Fibroblast of skin of scalp (primary cell): ENCODE measurements around the gene PIK3AP1.
"Not testable (repeated sequence)": the region's sequence is repeated elsewhere in the genome, so short reads cannot be mapped to it uniquely, and the experiment has no call there.

ENCODE experiments used
- DNase-seq: peaks from one replicate; pipeline ENCODE4 v3.0.0-alpha.2; 2013

Gene PIK3AP1

DNA sequence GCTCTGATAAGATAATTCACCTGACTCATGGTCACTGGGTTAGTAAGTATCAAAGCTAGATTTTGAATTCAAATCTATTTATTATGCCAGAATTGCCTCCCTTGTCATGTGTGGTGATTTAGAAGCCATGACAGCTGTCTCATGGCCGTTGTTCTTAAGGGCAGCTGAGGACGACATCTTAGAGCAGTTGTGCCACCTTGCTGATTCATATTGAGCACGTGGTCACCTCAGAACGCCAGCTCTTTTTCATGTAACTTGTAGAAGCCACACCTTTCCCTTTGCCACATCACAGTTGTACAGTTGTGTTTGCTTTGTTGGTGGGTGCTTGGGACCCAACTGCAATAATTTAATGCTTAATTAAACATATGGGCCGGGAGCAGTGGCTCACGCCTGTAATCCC lies 4.3 kb upstream of the PIK3AP1 start:
- no peak for DNase-seq

DNA sequence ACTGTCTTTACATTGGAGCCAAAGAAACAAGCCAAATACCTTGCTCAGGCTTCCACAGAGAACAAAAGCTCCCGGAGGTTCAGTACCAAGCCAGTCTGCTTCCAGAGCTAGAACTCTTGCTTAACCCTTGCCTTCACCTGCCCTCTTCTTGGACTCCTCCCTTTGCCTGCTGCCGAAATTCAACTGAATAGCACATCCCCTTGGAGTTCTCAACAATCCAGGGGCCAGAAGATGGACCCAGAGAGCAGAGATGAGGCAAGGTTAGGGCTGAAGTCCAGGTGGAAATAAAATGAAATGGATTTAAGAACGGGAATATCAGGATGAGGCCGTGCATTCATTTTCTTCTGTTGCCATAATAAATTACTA lies 876 bp upstream of the PIK3AP1 start:
- no peak for DNase-seq

- no peak for DNase-seq
Measured at GRCh38 chr10:96719850-96720421, 378 bp downstream of the PIK3AP1 start.

DNA sequence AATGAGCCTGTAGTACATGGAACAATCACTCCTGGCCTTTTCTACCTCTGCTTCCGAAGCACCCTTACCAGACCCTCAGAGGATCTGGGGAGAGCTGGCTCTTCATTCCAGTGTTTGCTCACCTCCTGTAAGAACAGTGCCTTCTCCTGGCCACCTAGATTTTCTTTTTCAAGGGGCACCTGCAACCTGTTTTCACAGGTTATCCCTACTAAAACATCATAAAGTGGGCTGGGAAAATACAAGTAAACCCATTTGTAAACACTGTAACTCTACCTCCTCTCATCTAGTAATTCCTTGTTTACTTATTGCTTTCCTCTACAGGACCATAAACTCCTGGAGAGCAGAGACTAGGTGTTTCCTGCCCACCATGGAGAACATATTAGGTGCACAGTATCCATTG lies 1.1 kb downstream of the PIK3AP1 start:
- no peak for DNase-seq

DNA sequence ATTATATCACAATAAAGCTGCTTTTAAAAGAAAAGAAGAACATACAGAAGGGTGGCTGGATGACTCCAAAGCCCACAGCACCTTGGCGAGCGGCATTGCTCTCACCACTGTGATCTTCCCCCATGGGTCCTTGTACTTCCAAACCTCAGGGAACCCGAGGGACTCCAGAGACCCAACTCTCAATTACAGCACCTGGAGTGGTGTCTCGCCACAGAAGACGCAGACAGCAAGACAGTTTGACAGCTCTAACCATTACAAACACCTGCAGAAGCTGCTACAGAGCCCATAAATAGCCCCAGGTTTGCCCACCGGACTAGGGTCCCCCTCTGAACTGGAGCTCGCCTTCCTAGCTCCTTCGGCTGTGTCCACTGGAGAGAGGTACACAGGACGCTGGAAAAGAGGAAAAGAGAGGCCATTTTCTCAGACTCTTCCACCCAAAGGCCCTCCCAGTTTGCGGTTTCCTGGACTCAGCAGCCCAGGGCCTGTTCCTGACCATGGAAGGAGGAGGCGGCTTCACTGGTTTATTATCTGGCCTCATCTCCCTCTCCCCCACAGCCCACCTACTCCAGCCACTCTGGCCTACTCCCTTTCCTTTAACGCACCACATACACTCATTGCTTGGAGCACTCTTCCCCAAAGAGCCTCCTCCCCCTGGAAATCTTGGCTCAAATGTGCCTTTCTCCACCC lies 1.9 kb downstream of the PIK3AP1 start:
- no peak for DNase-seq

- no peak for DNase-seq
Measured at GRCh38 chr10:96716390-96716789, 3.9 kb downstream of the PIK3AP1 start.

- DNase-seq, result no peak
Measured at GRCh38 chr10:96714746-96715255, 5.5 kb downstream of the PIK3AP1 start.

DNA sequence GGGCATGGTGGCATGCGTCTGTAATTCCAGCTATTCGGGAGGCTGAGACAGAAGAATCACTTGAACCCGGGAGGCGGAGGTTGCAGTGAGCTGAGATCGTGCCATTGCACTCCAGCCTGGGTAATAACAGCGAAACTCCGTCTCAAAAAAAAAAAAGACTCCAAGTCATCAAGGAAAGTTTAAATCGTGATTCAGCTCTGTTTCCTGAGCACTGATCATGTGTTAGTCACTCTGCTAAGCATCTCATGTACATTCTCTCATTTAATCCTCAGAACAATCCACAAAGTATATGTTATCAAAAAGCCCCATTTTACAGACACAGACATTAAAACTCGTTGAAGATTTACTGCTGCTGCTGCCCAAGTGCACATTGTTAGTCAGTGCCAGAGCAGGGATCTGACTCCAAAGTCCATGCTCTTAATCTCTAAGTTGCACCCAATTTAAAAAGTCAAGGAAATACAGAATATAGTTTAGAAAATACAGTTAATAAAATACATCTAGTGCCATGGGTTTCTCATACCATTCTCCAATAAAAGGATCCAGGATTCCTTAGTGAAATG lies 6.2 kb downstream of the PIK3AP1 start:
- DNase-seq, result no peak

DNA sequence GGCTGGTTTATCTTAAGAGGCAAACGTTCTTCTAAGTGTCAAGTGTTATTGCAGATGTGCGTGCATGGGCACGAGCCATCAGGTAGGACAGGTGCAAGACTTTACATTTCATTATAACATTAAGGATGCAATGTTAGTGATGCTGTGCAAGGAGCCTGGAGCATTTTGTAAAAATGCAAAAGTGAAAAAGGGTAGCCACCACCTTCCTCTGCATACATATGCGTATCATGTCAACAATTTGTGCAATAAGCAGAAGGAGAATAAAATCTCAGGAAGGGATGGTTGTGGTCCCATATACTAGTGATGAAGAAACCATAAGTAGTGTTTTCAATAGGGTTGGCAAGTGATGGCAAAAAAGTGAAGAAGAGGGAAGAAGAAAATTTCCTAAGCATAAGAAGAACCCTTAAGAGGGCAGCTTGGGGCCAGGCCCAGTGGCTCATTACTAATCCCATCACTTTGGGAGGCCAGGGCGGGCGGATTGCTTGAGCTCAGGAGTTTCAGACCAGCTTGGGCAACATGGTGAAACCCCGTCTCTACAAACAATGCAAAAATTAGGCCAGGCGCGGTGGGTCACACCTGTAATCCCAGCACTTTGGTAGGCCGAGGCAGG lies 7.5 kb downstream of the PIK3AP1 start:
- DNase-seq, result no peak

DNA sequence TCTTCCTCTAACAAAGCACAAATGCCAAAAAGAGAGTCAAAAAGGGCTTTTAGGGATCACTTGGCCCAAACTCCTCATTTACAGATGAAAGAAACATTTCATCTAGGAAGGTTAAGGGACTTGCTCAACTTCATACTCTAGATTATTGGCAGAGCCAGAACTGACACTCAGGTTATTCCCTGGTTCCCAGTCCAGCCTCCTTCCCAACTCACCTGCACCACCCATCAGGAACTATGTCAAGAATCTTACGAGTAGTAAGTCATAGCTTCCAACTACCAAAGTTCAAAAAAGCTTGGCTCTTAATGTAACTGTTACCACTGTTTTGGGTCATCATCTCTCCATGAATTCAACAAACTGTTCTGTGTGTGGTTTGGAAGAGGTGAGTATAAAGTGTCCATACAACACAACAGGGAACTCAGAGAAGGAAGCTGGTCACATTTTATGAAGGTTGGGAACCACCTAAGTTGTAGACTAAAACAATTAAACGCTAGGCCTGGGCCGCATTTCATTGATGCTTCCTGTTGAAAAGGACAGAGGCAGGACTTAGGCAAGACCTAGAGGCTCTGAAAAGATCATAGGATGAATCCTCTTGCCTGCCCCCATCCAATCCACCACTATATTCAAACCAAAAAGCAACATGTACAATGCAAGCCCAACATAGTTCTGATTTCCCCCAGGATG lies 9.1 kb downstream of the PIK3AP1 start:
- DNase-seq, result no peak

GRCh38 chr10:96709525-96709924 lies 10.8 kb downstream of the PIK3AP1 start:
- DNase-seq, result no peak

- no peak for DNase-seq
Measured at GRCh38 chr10:96708996-96709395, 11.3 kb downstream of the PIK3AP1 start.

- no peak for DNase-seq
Measured at GRCh38 chr10:96708456-96708855, 11.9 kb downstream of the PIK3AP1 start.

- DNase-seq, result no peak
Measured at GRCh38 chr10:96706331-96706853, 13.9 kb downstream of the PIK3AP1 start.

GRCh38 chr10:96705134-96705533 lies 15.2 kb downstream of the PIK3AP1 start:
- no peak for DNase-seq

GRCh38 chr10:96704563-96704962 lies 15.8 kb downstream of the PIK3AP1 start:
- DNase-seq, result no peak

GRCh38 chr10:96703358-96703757 lies 17.0 kb downstream of the PIK3AP1 start:
- no peak for DNase-seq

- DNase-seq, result no peak
Measured at GRCh38 chr10:96701265-96701664, 19.0 kb downstream of the PIK3AP1 start.

GRCh38 chr10:96700374-96701099 lies 19.8 kb downstream of the PIK3AP1 start:
- DNase-seq, result no peak

- no peak for DNase-seq
Measured at GRCh38 chr10:96699613-96700012, 20.7 kb downstream of the PIK3AP1 start.

GRCh38 chr10:96698305-96698704 lies 22.0 kb downstream of the PIK3AP1 start:
- DNase-seq, result not testable (repeated sequence)

GRCh38 chr10:96697438-96697837 lies 22.9 kb downstream of the PIK3AP1 start:
- DNase-seq, result no peak
